ENCODE data around the gene SLC9A8.
"Not testable (repeated sequence)": the region's sequence is repeated elsewhere in the genome, so short reads cannot be mapped to it uniquely, and the experiment has no call there.

The SLC9A8 gene, protein sequence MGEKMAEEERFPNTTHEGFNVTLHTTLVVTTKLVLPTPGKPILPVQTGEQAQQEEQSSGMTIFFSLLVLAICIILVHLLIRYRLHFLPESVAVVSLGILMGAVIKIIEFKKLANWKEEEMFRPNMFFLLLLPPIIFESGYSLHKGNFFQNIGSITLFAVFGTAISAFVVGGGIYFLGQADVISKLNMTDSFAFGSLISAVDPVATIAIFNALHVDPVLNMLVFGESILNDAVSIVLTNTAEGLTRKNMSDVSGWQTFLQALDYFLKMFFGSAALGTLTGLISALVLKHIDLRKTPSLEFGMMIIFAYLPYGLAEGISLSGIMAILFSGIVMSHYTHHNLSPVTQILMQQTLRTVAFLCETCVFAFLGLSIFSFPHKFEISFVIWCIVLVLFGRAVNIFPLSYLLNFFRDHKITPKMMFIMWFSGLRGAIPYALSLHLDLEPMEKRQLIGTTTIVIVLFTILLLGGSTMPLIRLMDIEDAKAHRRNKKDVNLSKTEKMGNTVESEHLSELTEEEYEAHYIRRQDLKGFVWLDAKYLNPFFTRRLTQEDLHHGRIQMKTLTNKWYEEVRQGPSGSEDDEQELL

DNA sequence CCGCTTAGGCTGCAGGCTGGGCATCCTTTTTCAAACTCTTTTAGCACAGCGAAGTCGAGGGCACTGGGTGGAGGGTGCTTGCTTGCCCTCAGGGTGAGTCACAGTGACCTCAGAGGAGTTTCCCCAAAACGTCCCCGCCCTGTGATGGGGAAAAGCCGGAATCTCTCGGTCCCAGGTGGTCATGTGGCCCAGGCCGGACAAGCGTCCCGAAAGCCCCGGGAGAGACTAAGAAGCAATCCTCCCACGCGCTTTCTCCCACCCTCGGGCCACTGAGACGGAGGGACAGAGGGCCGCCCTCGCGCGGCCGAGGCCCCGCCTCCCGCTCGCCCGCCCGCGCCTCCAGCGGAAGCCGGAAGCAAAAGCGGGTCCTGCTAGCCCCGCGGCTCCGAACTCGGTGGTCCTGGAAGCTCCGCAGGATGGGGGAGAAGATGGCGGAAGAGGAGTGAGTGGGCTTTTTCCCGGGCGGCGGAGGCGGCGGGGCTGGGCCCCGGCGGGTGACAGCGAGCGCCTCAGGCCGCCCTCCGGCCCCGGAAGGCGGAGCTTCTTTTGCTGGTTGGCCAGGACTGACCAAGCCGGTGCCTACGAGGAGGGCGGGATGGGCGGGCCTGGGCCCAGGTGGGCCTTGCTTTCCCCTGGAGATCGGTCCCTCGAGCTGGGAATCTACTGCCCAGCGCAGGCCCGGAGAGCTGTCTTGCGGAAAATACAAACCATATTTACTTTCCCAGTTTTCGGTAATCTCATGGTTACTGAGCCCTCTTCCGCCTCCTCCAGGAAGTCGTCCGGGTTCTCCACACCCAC is at the start of gene SLC9A8:
Gene SLC9A8, plus strand, starts transcription at position 322 of the 798 bp plus-strand sequence. Its CDS starts 95 bp downstream, at position 417.
- DNase-seq: peak; percentile 94

DNA sequence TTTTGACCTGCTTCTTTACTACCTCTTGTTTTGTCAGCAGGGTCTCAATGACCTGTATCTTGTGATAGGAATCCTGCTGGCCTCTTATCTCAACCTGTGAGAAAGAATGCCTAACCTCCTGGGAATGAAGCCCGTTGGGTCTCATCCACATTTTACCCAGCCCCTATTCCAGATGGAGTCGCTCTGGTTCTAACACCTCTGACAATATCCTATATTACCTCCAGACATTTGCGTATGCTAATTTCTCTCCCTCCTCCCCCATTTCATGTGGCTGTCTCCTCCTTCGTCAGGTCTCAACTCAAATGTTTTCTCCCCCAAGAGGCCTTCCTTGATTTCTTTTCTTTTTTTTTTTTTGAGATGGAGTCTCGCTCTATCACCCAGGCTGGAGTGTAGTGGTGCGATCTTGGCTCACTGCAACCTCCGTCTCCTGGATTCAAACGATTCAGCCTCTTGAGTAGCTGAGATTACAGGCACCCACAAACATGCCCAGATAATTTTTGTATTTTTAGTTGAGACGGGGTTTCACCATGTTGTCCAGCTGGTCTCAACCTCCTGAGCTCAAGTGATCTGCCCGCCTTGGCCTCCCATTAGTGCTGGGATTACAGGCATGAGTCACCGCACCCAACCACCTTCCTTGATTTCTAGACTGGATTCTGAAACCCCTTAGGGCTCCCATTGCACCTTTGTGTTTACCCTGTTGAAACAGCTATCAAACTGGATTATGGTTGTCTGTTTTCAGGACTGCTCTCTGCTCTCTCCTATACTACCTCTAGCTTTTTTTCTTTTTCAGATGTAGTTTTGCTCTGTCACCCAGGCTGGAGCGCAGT is 49.5 kb upstream of the SLC9A8 start:
- peak; percentile 90 for DNase-seq

DNA sequence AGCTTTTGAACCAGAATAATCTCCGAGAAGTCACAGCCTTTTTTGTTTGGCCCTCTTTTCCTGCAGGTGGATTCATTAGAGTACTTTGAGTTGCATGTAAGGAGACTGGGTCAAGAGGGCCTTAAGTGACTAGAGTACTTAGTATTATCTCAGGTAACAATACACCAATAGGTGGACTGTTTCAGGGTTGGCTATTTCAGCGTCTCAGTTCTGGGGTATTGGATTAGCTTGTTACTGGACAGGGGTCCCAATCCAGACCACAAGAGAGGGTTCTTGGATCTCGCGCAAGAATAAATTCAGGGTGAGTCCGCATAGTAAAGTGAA is 47.3 kb upstream of the SLC9A8 start:
- no peak for DNase-seq

DNA sequence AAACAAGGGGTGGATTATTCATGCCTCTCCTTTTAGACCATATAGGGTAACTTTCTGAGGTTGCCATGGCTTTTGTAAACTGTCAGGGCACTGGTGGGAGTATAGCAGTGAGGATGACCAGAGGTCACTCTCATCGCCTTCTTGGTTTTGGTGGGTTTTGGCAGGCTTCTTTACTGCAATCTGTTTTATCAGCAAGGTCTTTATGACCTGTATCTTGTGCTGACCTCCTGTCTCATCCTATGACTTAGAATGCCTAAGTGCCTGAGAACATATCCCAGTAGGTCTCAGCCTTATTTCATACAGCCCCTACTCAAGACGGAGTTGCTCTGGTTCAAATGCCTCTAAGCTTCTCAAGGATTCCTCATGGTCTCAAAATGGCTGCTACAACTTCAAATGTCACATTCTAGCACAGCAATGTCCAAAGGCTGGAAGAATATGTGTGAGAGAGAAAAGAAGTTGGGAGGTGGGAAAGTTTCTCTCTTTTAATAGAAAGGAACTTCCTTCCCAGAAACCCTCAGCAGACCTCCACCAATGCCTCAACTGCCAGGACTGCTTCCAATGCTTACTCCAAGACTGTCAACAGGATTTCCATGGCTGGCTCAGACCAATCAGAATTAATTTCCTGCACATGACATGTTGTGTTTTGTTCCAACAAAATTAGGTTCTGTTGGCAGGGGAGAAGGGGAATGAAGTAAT is 46.6 kb upstream of the SLC9A8 start:
- DNase-seq: no peak

DNA sequence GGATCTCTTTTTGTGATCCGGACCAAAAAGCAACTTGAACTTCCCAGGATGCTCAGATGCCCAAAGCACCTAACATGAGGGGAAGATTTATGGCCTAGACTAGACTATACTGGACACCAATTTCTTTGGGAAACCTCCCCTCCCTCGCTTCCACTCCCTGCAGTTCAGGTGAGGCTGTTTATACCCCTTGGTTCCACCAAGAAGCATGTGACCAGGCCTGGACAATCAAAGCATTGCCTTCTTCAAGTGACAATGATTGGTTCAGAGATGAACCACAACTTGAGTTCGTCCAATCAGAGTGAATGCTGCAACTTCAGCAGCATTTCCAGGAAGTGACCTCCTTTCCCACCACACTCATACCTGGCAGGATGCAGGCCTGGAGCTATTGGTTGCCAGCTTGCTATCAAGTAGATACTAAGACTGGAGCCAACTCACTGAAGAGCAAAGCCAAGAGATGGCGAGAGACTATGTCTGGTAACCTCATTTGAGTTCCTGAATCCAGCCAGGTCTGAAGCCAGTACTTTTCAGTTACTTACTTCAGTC is 45.6 kb upstream of the SLC9A8 start:
- no peak for DNase-seq

DNA sequence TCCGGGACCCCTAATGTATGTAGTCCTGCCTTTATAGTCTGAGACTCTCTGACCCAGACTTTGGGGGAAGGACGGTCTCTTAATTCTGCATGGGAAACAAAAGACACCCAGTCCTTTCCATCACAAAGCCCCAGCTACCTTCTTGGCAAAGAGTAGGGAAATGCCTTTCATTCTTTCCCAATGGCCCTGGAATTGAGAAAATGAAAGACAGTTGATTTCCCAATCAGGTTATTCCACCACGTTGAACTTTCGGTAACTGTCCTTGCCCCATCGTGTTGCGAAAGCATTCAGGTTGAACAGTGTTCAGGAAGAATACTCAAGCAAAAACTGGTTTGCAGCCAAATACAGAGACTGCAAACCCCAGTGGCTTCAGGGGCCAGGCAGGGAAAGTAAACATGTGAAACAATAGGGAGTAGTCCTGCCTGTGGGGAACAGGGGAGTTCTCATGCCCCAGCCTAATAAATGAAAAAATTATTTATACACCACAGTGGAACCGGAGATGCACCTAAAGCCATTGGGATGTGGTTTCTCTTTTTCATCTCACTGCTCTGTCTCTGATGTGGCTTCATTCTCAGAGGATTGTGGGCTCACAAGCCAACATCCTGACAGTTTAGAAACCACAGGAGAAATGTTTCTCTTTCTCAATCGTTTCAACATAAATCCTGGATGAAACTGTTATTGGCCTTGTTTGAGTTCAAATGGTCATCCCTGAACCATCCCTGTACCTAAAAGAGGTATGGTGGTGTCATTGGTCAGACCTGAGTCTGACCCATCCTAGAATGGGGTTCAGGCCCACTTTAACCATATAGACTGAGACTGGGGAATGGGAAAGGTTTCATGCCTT is 44.2 kb upstream of the SLC9A8 start:
- DNase-seq: no peak

DNA sequence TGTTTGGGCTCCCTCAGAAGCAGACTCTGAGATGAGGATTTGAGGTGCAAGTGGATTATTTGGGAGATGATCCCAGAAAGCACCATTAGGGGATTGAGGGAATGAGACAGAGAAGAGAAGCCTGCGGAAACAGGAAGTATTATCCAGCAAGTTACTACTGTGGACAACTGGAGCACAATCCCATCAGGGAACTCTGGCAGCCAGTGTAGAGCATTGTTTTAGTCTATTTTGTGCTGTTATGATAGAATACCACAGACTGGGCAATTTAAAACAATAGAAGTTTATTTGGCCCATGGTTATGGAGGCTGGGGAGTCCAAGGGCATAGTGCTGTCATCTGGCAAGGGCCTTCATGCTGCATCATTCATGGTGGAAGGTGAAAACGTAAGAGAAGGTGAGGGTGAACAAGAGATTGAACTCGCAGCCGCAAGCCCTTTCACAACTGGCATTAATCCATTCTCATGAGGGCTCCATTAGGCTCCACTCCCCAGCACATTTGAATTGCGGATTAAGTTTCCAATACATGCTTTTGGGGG is 43.5 kb upstream of the SLC9A8 start:
- DNase-seq: no peak

DNA sequence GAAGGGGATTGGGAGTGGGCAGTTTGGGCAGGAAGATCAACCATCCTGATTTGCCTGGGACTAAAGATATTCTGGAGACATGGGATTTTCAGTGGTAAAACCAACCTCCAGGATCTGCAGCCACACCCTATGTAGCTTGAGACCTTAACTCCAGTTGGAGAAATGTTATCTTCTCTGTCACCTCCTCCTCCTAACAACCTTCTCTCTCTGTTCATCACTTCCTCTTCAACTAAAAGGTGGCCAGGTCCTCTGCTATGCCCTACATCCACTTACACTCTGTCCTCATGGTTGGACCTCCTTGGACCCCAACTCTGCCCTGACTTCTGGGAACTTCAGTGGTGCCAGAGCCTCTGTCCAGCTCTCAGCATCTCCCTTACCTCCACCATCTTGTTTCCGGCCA is 42.0 kb upstream of the SLC9A8 start:
- no peak for DNase-seq

DNA sequence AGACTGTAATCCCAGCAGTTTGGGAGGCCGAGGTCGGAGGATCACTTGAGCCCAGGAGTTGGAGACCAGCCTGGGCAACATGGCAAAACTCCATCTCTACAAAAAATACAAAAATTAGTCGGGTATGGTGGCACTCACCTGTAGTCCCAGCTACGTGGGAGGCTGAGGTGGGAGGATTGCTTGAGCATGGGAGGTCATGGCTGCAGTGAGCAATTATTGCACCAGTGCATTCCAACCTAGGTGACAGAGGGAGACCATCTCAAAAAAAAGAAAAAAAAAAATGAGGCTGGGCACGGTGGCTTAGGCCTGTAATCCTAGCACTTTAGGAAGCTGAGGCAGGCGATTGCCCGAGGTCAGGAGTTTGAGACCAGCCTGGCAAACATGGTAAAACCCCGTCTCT is 38.4 kb upstream of the SLC9A8 start:
- not testable (repeated sequence) for DNase-seq

DNA sequence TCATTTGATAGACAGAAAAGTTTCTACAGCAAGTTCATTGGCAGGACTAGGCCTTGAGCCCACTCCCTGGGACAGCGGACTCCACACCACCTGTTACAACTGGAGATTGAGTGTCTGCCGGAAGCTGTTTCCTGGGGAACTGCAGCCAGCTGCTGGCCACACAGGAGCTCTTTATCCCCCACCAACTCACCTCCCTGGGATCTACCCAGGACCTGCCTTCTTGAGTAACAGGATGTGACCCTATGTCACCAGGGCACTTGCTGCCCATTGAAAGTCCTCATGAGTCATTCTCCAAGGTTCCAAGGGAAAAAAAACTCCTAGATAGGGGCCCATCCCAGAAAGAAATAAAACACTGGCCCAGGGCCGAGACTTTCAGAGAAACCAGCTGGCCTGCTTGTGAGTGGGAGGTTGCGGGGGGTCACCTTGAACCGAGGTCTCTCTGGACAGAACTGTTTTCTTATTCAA is 37.4 kb upstream of the SLC9A8 start:
- DNase-seq: peak; percentile 94

GRCh38 chr20:49779972-49780371 is 32.7 kb upstream of the SLC9A8 start:
- no peak for DNase-seq

DNA sequence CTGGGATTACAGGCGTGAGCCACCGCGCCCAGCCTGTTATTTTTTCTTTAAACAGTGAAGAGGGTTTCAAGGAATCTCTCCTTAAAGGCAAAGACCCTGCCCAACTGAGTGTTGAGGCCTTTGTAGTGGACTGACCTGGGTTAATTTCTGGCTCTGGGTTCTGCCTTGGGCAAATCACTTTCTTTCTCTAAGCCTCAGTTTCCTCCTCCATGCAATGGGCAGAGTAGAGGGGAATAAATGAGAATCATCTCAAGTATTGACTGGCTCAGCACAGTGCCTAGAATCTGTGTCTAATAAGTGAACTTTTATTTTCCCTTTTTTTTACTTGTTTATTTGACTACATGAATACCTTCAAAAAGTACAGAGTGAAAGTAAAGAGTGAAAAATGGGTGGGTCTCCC is 31.0 kb upstream of the SLC9A8 start:
- no peak for DNase-seq

DNA sequence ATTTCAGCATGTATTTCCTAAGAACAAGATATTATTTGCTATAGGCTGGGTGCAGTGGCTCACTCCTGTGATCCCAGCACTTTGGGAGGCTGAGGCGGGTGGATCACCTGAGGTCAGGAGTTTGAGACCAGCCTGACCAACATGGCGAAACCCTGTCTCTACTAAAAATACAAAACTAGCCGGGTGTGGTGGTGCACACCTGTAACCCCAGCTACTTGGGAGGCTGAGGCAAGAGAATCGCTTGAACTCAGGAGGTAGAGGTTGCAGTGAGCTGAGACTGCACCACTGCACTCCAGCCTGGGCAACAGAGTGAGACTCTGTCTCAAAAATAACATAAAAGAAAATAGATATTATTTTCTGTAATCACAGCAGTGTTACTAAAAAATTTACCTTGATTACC is 30.2 kb upstream of the SLC9A8 start:
- not testable (repeated sequence) for DNase-seq

- DNase-seq: not testable (repeated sequence)
Observed at GRCh38 chr20:49783021-49783995, 29.3 kb upstream of the SLC9A8 start.

- DNase-seq: no peak
Observed at GRCh38 chr20:49784291-49784690, 28.3 kb upstream of the SLC9A8 start.

DNA sequence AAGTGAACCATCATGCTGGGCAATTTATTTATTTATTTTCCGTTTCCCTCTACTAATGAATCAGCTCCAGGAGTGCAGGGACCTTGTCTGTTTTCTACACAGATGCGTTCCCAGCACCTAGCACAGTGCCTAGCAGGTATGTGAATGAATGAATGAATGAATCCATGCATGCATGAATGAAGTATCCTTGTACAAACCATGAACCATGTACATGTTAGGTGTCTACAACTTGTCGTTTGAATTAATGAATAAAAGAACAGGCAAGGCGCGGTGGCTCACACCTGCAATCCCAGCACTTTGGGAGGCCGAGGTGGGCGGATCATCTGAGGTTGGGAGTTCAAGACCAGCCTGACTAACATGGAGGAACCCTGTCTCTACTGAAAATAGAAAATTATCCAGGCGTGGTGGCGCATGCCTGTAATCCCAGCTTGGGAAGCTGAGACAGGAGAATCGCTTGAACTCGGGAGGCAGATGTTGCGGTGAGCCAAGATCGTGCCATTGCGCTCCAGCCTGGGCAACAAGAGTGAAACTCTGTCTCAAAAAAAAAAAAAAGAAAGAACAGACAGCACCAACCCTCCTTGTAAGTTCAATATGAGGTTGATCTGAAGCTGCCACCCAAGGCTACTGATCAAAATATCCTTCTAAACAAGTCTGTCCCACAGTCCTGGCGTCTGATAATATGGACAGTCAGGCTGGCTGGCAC is 27.3 kb upstream of the SLC9A8 start:
- no peak for DNase-seq

GRCh38 chr20:49785852-49786175 is 26.8 kb upstream of the SLC9A8 start:
- DNase-seq: no peak

DNA sequence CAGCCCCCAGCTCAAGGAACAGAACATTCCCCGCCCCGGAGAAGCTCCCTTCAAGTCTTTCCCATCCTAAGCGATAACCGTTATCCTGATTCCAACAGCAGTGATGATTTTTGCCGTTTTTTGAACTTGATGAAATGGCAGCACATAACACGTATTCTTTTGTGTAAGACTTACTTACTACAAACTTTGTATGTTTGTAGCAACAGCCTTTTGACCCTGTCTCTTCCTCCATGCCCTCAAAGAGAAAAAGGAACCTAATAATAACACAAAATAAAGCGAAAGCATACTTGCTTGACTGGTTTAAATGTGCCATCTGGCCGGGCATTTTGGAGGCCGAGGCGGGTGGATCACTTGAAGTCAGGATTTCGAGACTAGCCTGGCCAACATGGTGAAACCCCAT is 26.4 kb upstream of the SLC9A8 start:
- DNase-seq: no peak
